Subcutaneous adipose tissue (tissue), 4 donors: ENCODE measurements around the gene INTS13. TPM values are rescaled to one million over a fixed set of nuclear protein-coding genes. Genes with fewer than 3 reads are reported as not detected.

Experiments
- total RNA-seq, 4 donors: library from RNA; depleted of rRNA; stranded (reverse); fragments of >200 nt; gene quantifications; one replicate each; pipeline ENCODE4 v1.1.0, GENCODE V29; 2016
- TF ChIP-seq, protein P1 (sequence below): fragments of 450-650 bp; IDR thresholded peaks from one replicate; pipeline ENCODE4 v1.5.1; 2016; ENCODE audit warnings: low read depth, mild to moderate bottlenecking, control low read depth, antibody characterized with exemption, moderate library complexity

INTS13 gene
- total RNA-seq, 4 donors from 2014 or later, result 12.6 to 40.3 (median 20.8) TPM

DNA sequence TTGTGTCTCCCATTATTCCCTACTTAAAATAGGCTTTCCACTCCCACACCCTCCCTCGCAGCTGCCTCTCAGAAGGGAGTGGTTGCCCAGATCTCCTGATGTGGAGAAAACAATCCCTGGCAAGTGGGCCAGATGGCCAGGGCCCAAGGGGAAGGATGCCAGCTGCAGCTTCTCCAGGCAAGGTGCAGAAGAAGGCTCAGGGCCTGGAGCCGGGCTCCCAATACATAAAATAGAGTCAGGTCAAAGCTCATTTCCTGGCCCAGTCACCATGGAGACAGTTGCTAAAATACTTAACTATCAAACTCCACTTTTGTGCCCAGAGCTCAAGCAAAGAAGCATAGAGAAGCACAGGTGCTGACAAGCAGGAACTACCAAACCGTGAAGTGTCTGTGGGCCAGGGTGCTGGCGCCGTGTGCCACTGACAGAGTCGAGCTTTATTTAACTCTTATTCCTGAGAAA, 59.1 kb downstream of the INTS13 start:
- TF ChIP-seq, protein P1, sequence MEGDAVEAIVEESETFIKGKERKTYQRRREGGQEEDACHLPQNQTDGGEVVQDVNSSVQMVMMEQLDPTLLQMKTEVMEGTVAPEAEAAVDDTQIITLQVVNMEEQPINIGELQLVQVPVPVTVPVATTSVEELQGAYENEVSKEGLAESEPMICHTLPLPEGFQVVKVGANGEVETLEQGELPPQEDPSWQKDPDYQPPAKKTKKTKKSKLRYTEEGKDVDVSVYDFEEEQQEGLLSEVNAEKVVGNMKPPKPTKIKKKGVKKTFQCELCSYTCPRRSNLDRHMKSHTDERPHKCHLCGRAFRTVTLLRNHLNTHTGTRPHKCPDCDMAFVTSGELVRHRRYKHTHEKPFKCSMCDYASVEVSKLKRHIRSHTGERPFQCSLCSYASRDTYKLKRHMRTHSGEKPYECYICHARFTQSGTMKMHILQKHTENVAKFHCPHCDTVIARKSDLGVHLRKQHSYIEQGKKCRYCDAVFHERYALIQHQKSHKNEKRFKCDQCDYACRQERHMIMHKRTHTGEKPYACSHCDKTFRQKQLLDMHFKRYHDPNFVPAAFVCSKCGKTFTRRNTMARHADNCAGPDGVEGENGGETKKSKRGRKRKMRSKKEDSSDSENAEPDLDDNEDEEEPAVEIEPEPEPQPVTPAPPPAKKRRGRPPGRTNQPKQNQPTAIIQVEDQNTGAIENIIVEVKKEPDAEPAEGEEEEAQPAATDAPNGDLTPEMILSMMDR, result no peak

DNA sequence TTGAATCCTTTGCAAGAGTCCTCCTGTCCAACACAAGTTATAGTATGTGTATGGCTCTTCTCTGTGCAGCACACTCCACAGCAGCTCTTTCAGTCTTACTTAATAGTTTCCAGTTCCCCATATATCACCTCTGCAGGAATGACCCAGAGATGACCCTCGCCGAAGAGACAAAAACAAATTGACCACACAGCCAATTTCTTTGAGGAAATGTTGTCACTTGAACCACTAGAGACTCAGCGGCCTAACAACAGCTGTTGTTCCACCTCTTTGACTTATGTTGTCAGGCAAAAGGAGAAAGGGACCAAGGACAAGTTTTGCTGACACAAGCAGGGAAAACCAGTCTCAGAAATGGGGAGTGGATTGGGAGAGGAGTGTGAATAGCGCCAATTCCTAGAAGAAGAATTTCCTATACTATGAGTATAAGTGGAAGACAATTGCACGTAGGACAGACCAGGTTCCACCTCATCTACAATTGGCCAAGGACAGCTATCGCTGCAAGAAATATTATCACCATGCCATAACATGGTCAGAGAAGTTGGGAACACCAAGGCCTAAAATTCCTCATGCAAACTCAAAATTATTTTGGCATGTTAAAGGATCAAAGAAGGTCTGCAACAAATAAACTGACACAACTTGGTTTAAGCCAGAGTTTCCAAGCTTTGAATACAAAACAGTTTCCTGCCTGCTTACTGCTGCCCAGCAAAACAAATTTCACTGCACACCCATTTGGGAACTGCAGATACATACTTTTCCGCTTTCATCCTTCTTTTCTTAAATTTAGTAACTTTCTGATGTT, 63.1 kb downstream of the INTS13 start:
- TF ChIP-seq, protein P1, result no peak

DNA sequence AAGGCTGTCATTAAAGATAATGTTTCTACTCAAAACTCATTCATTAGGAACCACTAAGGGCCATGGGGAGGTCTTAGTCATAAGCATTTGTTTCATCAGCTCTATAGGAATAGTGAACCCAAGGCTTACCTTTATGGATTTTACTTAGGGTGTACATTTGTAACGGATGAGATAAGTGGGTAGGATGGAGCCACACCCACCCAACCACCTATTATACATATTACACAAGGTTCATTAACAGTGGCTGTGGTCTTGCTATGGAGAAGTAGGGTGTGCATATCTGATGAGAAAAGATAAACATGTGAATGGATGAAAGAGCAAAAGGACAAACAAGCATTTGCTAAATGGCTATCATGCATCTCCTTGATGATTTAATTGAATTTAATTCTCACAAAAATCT, 65.2 kb downstream of the INTS13 start:
- TF ChIP-seq, protein P1, result no peak

DNA sequence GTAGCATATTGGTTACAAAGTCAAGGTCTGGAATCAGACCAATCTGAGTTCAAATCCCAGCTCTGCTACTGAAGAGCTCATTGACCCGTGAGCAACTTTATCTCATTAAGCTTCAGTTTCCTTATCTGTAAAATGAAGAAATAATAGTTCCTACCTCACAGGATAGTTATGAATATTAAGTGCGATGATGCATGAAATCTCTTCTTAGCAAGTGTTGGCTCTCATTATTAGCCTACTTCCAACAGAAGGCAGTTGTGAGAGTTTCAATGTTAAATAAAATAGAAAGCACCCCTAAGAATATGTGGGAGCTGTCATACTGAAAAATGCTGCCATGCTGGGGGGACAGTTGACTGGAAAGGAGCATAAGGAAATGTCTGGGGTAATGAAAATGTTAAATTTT, 65.8 kb downstream of the INTS13 start:
- TF ChIP-seq, protein P1, result no peak

DNA sequence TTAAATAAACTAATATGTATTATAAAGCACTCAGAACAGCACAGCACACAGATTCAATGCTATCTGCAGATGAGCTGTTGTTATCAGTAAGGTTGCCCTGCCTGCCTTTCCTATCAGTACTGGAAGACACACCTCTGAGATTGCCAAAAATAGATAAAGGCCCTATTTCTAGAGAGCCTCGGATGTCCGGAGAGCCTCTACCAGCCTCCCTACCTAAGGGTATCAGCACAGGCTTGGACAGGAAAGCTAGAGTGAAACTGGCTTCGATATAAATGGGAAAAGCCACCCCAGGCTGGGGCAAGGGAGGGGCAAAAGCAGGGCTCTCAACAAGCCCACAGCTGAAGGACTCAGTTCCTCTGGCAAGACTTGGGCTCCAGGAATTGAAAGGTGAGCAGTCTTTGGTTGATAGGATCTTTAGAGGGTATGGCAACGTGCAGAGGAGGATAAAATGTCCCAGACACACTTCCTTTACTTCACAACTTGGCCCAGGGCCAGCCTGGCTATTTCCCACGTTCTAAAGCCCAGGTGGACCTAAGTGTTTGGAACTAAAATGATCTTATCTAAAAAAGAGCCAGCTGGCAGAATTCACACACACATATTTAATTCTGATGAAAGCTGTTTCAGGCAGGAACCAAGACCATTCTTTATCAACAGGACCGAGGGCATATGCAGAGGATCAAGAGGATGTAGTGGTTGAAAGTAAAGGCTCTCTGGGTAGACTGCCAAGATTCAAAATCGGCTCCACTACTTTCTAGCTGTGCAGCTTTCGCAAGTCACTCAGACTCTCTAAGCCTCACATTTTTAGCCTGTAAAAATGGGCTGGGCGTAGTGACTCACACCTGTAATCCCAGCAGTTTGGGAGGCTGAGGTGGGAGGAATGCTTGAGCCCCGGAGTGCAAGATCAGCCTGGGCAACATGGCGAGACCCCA, 67.0 kb downstream of the INTS13 start:
- TF ChIP-seq, protein P1, result no peak

DNA sequence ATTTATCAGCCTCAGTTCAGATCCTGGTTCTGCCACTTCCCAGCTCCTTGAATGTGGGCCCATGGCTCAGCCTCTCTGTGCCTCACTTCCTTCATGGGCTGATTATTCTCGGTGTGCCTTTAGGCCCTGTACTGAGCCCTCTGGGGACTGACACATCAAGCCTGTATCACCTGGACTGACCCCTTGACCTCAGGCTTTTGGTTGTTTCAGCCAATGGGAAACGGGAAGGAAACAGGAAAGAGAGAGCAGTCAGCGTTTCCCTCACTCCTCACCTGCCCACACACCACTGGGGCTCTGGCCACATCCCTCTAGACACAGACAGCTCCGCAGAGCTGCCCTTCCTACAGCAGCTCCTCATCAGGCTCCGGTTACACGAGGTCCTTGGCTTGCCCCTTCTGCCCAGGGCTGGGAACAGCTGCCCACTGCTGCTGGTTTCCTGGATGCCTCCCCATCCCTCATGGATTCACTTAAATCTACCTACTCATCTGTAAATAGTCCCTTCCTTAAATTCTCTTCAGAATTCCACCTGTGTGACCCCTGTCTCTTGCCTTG, 67.8 kb downstream of the INTS13 start:
- TF ChIP-seq, protein P1, result no peak

DNA sequence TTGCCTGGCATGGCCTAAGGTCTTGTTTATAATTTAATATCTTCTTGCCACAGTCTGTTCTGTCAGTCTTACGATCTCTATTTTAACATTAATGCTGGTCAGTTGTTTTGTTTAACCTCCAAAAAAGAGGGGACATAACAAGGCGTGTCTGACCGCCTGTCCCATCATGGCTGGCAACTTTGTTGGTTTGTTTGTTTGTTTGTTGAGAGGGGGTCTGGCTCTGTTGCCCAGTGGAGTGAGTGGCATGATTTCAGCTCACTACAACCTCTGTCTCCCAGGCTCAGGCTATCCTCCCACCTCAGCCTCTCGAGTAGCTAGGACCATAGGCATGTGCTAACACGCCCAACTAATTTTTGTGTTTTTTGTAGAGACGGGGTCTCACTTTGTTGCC, 68.7 kb downstream of the INTS13 start:
- TF ChIP-seq, protein P1, result no peak
